Adipose tissue (tissue), 3 donors: Measurements from ENCODE around the gene CTCFL. TPM values are rescaled to one million over a fixed set of nuclear protein-coding genes. Genes with fewer than 3 reads are reported as not detected.

ENCODE experiments used
- H3K27ac ChIP-seq: one replicate; pipeline ENCODE4 v1.5.1; 2013; ENCODE audit warnings: low read depth, low read length
- WGBS, 3 donors: extraction: QIAGEN DNeasy Blood & Tissue Kit; methylation state at CpG; one replicate each; pipeline ENCODE4 v1.1.7; 2013; 5-methylcytosine and 5-hydroxymethylcytosine counted together
- polyA plus RNA-seq, 3 donors: library from polyadenylated mRNA; stranded (reverse); fragments of 200-250 nt; gene quantifications; one replicate each; pipeline ENCODE4 v1.2.3, GENCODE V29; 2013
- donor health status: healthy with polysubstance abuse.
- donor health status: Bipolar disorder and iron deficiency.
- donor health status: healthy.

The CTCFL gene
- polyA plus RNA-seq, 3 donors: 0.04 to 0.11 TPM; not detected in 1

GRCh38 chr20:57561356-57562279 lies 36.7 kb upstream of the CTCFL start:
- H3K27ac ChIP-seq: no peak overlapping the region
- WGBS, 3 donors: 71 to 77% (median 72%) methylated on average over 24 of the region's 24 CpGs

DNA sequence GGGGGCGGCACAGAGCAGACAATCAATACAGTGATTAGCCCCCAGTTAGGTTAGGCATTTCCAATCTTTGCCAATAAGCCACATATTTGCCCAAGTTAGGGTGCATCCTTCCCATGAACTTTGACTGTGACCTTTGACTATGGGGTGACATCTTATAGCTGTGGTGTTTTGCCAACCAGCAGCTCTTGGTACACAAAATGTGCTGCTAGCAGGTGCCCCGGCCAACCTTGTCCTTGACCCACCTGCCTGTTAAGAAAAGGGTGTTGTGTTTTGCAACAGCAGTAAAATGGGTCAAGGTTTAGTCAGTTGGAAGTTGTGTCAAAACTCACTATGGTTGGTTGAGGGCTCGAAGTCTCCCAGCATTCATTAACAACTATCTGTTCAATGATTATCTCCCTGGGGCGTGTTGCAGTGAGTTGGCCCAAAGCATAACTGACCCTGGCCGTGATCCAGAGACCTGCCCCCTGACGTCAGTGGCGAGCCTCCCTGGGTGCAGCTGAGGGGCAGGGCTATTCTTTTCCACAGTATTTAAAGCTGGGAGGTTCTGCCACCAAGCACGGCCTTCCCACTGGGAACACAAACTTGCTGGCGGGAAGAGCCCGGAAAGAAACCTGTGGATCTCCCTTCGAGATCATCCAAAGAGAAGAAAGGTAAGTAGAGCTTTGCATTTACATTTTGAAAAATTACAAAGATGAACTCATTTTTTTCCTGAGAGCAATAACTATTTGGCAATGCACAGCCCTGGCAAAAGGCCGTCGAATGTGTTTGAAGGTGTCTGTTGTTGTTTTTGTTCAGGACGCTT lies 35.8 kb upstream of the CTCFL start, which contains the start of gene PCK1:
TSS of gene PCK1 (plus strand) at position 557 of the 802 bp plus-strand sequence. CDS start 302 bp downstream, outside the sequence.
- H3K27ac ChIP-seq: no peak within 1 kb of the TSS
- WGBS, 3 donors: 39 to 55% (median 51%) methylated on average over 14 of the region's 14 CpGs

- 70 to 77% (median 70%) methylated on average over 8 of the region's 8 CpGs for WGBS, 3 donors
- no peak overlapping the region for H3K27ac ChIP-seq
These were observed 35.0 kb upstream of the CTCFL start for GRCh38 chr20:57559658-57560553.

GRCh38 chr20:57559289-57559634 lies 34.3 kb upstream of the CTCFL start:
- WGBS, 3 donors: 87 to 91% (median 89%) methylated on average over 10 of the region's 10 CpGs
- no peak overlapping the region for H3K27ac ChIP-seq

DNA sequence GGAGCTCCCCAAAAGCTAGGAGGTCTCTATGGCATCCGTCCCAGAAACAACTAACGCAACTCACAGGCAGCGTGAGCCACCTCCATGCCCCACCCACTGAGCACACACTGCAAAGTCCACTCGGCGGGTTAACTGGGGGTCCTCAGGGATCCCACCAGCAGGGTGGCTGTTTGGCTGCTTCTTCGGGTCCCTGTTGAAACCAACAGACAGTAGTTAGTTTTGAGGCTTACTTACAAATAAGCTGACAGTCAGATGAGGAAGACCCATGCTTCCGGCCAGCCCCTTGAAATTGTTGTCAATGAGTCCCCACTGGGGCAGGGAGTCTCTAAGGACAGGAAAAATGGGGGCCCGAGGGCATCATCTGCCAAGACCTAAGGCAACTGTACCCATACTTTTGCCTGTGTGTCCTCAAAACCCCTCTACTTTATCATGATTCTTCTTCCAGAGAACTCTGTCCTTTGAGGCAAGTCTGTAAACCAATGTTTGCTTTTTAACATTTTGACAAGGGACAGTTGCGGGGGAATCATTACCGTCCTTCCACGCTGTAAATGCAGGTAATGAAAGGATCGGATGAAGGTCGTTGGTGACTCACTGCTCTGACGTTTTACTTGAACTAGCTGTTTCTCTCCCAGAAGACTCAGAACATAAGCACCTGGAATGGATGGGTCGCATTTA lies 33.8 kb upstream of the CTCFL start:
- no peak overlapping the region for H3K27ac ChIP-seq
- WGBS, 3 donors: 48 to 76% (median 61%) methylated on average over 15 of the region's 15 CpGs

DNA sequence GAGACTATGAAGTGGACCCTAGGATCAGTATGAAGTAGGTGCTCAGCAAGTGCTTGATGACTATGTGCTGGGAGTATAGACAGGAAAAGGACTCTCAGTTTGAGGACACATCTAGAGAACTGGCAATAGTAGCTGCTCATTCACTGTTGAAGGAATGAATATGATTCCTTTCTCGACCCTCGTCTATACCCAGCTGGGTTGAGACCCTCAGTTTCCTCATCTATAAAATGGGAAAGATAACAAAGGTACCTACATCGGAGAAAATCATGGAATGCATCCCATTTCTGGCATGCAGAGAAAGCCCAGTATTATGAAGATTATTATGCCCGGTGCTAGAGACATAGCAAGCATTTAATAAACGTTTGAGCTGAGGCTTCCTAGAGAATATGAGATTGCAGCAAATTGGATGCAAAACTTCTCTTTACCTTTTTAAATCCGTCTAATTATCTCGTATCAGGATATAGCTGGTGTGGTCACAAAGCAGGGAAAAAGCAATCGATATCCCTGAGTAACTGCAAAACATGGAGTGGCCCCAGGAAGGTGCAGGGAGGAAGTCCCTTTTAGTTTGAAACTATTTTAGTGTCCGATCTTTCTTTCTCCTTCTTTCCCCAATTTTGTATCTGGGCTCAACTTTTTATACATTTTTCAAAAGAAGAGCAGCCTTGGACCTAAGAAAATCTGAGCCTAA lies 33.1 kb upstream of the CTCFL start:
- 60 to 78% (median 76%) methylated on average over 9 of the region's 9 CpGs for WGBS, 3 donors
- H3K27ac ChIP-seq: no peak overlapping the region

GRCh38 chr20:57556980-57557274 lies 32.0 kb upstream of the CTCFL start:
- no peak overlapping the region for H3K27ac ChIP-seq
- 64 to 90% (median 85%) methylated on average over 3 of the region's 3 CpGs for WGBS, 3 donors

GRCh38 chr20:57555457-57556184 lies 30.7 kb upstream of the CTCFL start:
- H3K27ac ChIP-seq: no peak overlapping the region
- 52 to 79% (median 73%) methylated on average over 11 of the region's 11 CpGs for WGBS, 3 donors

GRCh38 chr20:57553376-57554018 lies 28.6 kb upstream of the CTCFL start:
- WGBS, 3 donors: 76 to 83% (median 77%) methylated on average over 11 of the region's 11 CpGs
- no peak overlapping the region for H3K27ac ChIP-seq

GRCh38 chr20:57552471-57552870 lies 27.5 kb upstream of the CTCFL start:
- H3K27ac ChIP-seq: no peak overlapping the region
- 71 to 85% (median 77%) methylated on average over 6 of the region's 6 CpGs for WGBS, 3 donors

DNA sequence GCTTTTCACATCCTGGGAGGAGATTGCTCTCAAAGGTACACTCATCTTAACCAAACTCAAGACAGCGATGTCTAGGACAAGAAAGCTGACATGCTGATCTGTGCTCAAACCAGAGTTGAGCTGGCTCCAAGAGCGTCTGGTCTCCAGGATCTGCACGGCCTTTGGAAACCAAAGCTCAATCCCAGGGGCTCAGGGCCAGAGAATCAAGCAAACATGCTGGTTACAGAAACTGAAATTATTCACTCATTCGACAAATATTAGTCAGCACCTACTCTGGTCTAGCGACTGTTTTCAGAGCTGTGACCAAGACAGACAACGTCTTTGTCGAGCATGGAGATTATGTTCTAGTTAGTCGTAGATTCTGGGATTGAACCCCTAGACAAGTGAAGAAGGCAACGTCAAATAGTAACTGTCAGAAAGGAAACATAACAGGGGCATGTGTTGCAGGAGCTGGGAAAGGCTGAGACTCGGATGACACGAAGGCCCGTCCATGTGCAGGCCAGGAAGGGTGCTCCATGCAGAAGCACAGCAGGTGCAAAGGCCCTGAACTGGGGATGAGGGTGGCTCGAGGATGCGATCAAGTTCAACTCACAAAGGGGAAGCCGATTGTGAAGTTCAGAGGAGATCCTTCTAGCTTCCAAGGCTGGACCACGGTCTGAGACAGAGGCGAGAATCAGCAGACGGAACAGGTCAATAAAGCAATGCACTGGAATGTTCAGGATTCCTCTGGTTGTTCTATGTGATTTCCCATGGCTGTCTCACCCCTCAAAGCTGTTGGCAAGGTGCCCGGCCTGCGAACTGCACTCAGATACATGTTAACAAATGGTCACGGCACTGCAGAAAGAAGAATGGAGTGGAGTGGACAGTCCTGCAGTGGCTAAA lies 23.5 kb upstream of the CTCFL start:
- 66 to 87% (median 81%) methylated on average over 21 of the region's 21 CpGs for WGBS, 3 donors

GRCh38 chr20:57546956-57547649 lies 22.2 kb upstream of the CTCFL start:
- H3K27ac ChIP-seq: no peak overlapping the region
- WGBS, 3 donors: 75 to 83% (median 77%) methylated on average over 8 of the region's 8 CpGs

More for the DNA sequence above, 23.5 kb upstream of the CTCFL start:
- no peak overlapping the region for H3K27ac ChIP-seq

DNA sequence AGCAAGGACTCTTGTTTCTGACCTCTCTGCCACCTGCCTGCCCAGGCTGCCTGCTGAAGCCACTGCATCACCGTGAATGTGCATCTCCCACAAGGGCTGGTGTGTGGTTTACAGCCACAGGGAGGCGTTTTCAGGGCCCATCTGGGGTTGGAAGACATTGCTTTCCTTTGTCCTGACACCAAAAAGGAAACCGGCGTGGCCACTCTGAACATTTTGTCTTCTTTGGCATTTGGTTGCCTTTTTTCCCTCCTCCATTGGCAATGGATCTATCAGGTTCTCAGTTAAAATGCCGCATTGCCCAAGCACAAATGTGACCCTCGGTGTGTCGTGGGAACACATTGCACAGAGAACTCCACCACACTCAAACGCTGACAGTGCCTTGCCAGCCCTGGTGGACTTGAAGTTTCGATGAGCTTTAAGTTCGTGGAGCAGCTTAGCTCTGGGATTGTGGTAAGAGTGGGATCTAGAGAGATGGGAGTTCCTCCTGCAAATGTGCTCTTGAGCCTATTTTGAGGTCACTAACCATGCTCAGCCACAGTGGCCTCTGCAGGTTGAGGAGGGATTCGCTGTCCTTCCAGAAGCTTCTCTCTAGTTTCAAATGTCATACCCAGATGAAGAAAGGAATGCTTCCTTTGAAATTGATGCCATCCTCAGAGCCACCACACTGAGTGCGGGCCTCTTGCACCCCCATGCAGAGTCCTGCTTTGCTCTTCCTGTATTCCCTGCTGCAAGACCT lies 21.2 kb upstream of the CTCFL start:
- H3K27ac ChIP-seq: no peak overlapping the region
- 71 to 87% (median 79%) methylated on average over 12 of the region's 12 CpGs for WGBS, 3 donors

DNA sequence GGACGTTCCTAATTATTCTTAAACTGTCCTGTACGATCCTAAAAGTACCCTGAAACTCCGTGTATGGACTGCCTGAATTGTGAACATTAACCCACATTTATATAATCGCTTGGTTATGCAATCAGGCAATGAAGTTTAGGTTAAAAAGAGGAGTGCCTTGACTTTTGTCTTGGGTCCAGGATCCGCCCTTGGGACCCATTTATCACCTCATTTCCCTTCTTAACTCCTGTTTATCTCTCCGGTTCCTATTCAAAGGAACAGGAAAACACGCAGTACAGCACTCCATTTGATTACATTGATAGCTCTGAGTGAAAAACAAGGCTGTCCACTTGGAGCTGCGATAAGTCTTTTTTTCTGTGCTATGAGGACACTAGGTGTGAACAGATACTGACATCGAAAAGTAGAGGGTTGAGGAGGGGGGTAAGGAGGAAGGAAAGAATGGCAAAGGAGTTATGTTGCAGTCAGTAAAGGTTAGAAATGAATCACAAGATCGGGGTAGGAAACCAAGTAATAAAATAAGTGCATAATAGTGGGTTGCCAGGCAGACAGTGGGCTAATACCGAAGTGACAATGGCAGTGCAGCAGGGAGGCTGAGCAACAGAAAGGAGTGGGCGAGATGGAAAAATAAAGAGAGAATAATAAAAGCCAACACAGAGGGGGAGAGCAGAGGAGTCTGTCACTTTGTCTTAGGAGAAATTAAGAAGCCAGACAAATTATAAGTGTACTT lies 20.1 kb upstream of the CTCFL start:
- WGBS, 3 donors: 42 to 56% (median 46%) methylated on average over 12 of the region's 12 CpGs
- H3K27ac ChIP-seq: no peak overlapping the region
